DOHH2 (cell line): ENCODE data around the gene PACSIN1.

ENCODE experiments used
- CTCF ChIP-seq: fragments of 200-600 bp; sonication (generic); IDR thresholded peaks from one replicate; pipeline ENCODE4 v1.5.1; 2014; ENCODE audit warnings: antibody characterized with exemption, mild to moderate bottlenecking, low read depth, low read length; ENCODE audit not compliant: poor library complexity, severe bottlenecking
- EZH2phosphoT487 ChIP-seq: fragments of 200-600 bp; sonication (generic); IDR thresholded peaks from 2 replicates; pipeline ENCODE4 v1.6.1; 2017; ENCODE audit warnings: borderline replicate concordance, mild to moderate bottlenecking, antibody characterized with exemption, low read length, moderate library complexity, mixed read lengths

- no peak for TF ChIP-seq EZH2phosphoT487
- no peak for TF ChIP-seq CTCF
Measured at GRCh38 chr6:34490390-34491090, 24.7 kb downstream of the PACSIN1 start.
